GM21360 (cell line): ENCODE data around the gene LRP2.
"Not testable (repeated sequence)": the region's sequence is repeated elsewhere in the genome, so short reads cannot be mapped to it uniquely, and the experiment has no call there.

Experiments
- ATAC-seq: cut with Tn5 transposase; IDR thresholded peaks from one replicate; pipeline ENCODE4 v1.9.1; 2021; ENCODE audit warnings: mild to moderate bottlenecking, moderate library complexity; ENCODE audit not compliant: unreplicated experiment

Gene LRP2

GRCh38 chr2:169348321-169349024 lies 13.9 kb downstream of the LRP2 start:
- no peak for ATAC-seq

GRCh38 chr2:169345486-169346437 lies 16.6 kb downstream of the LRP2 start:
- no peak for ATAC-seq

GRCh38 chr2:169344736-169345485 lies 17.4 kb downstream of the LRP2 start:
- no peak for ATAC-seq

- ATAC-seq = no peak
Measured at GRCh38 chr2:169343202-169343601, 19.1 kb downstream of the LRP2 start.

- ATAC-seq = no peak
Measured at GRCh38 chr2:169339657-169340056, 22.7 kb downstream of the LRP2 start.

GRCh38 chr2:169336695-169337094 lies 25.6 kb downstream of the LRP2 start:
- no peak for ATAC-seq

GRCh38 chr2:169330555-169331198 lies 31.7 kb downstream of the LRP2 start:
- ATAC-seq = no peak

GRCh38 chr2:169329688-169330554 lies 32.4 kb downstream of the LRP2 start:
- ATAC-seq = no peak

GRCh38 chr2:169328785-169329184 lies 33.5 kb downstream of the LRP2 start:
- ATAC-seq = no peak

GRCh38 chr2:169327837-169328236 lies 34.5 kb downstream of the LRP2 start:
- ATAC-seq = not testable (repeated sequence)

GRCh38 chr2:169325886-169326285 lies 36.4 kb downstream of the LRP2 start:
- ATAC-seq = not testable (repeated sequence)

GRCh38 chr2:169324581-169325260 lies 37.6 kb downstream of the LRP2 start:
- no peak for ATAC-seq

- no peak for ATAC-seq
Measured at GRCh38 chr2:169323841-169324240, 38.5 kb downstream of the LRP2 start.

- no peak for ATAC-seq
Measured at GRCh38 chr2:169320561-169320960, 41.8 kb downstream of the LRP2 start.

- ATAC-seq = no peak
Measured at GRCh38 chr2:169315357-169315756, 47.0 kb downstream of the LRP2 start.

- ATAC-seq = not testable (repeated sequence)
Measured at GRCh38 chr2:169308349-169308748, 54.0 kb downstream of the LRP2 start.

- ATAC-seq = not testable (repeated sequence)
Measured at GRCh38 chr2:169304689-169305088, 57.6 kb downstream of the LRP2 start.

- ATAC-seq = no peak
Measured at GRCh38 chr2:169303579-169304305, 58.6 kb downstream of the LRP2 start.

- no peak for ATAC-seq
Measured at GRCh38 chr2:169302364-169302763, 60.0 kb downstream of the LRP2 start.
